WERI-Rb-1 (cell line): Measurements from ENCODE around the gene CDKAL1.

Experiments
- DNase-seq: peaks from one replicate; pipeline ENCODE4 v3.0.0-alpha.2; 2020
- H3K27ac ChIP-seq: fragments of 250-450 bp; sonication (Bioruptor Pico); 2 replicates; pipeline ENCODE4 v1.5.1; 2020; ENCODE audit warnings: mild to moderate bottlenecking, moderate library complexity
- H3K27me3 ChIP-seq: fragments of 250-450 bp; sonication (Bioruptor Pico); 2 replicates; pipeline ENCODE4 v1.5.1; 2021; ENCODE audit warnings: mild to moderate bottlenecking, low read depth, moderate library complexity; ENCODE audit not compliant: insufficient read depth, severe bottlenecking
- H3K36me3 ChIP-seq: fragments of 250-450 bp; sonication (Bioruptor Pico); 2 replicates; pipeline ENCODE4 v1.5.1; 2020; ENCODE audit warnings: mild to moderate bottlenecking, moderate library complexity
- H3K4me3 ChIP-seq: 2 replicates; pipeline ENCODE4 v1.5.1; 2011; ENCODE audit warnings: low read depth, mild to moderate bottlenecking, control low read depth, low read length
- H3K9me3 ChIP-seq: fragments of 250-450 bp; sonication (Bioruptor Pico); 2 replicates; pipeline ENCODE4 v1.5.1; 2021; ENCODE audit warnings: mild to moderate bottlenecking, moderate library complexity; ENCODE audit not compliant: severe bottlenecking
- TF ChIP-seq, protein P1 (sequence below): IDR thresholded peaks from 2 replicates; pipeline ENCODE4 v1.5.1; 2011; ENCODE audit warnings: low read depth, mild to moderate bottlenecking, control low read depth, inconsistent platforms, low read length

CDKAL1 gene

DNA sequence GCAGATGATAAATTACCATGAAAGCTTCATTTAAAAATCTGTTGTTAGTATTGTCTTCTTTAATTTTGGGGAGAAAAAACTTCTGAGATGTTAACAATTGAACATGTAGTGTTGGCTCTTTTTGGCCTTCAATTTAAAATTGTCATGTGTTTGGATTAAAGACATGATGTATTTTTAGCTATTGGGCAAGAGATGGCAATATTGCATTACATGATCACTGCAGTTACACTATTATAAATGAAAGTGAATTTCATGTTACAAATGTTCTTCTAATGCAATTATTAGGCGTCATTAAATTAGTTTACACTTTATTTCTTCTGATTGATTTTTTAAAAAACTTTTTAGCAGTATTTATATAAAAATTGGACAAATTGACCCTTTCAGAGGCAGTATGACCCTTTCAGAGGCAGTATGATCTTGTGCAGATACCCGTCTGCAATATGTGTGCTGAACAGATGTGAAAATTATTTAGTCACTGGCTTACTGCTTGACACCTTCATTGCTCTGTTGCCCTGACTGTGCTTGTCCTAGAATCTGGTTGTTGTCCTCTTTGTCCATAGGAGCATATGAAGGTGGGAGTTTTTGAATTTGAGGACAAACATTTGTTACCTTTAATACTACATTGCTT lies 25.8 kb downstream of the CDKAL1 start:
- Histone ChIP-seq H3K4me3 (no peak overlapping the region), H3K27ac (no peak overlapping the region), H3K27me3 (no peaks in the 10 kb centered on the region), H3K9me3 (no peaks in the 10 kb centered on the region), H3K36me3 (peaks cover 4% of the 10 kb centered on the region)
- TF ChIP-seq, protein P1, sequence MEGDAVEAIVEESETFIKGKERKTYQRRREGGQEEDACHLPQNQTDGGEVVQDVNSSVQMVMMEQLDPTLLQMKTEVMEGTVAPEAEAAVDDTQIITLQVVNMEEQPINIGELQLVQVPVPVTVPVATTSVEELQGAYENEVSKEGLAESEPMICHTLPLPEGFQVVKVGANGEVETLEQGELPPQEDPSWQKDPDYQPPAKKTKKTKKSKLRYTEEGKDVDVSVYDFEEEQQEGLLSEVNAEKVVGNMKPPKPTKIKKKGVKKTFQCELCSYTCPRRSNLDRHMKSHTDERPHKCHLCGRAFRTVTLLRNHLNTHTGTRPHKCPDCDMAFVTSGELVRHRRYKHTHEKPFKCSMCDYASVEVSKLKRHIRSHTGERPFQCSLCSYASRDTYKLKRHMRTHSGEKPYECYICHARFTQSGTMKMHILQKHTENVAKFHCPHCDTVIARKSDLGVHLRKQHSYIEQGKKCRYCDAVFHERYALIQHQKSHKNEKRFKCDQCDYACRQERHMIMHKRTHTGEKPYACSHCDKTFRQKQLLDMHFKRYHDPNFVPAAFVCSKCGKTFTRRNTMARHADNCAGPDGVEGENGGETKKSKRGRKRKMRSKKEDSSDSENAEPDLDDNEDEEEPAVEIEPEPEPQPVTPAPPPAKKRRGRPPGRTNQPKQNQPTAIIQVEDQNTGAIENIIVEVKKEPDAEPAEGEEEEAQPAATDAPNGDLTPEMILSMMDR: no peak
- no peak for DNase-seq

DNA sequence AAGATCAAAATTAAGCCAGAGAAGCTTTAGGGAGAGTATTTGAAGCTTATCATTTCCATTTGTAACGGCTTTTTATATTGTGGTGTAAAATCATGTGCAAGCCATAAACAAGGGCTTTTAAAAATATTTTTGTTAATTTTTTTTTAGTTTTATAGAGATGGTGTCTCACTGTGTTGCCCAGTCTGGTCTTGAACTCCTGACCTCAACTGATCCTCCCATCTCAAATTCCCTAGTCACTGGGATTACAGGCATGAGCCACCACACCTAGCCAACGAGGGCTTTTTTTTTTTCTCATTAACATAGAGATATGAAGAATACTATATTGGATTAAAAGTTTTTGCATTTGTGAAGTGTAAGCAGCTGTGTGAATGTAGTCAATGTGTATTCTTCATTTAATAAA lies 29.1 kb downstream of the CDKAL1 start:
- Histone ChIP-seq H3K36me3 (peaks cover 5% of the 10 kb centered on the region; the same call in 1 of the 2 replicates), H3K9me3 (no peaks in the 10 kb centered on the region), H3K27ac (no peak overlapping the region), H3K27me3 (no peaks in the 10 kb centered on the region), H3K4me3 (no peak overlapping the region)
- DNase-seq: no peak
- TF ChIP-seq, protein P1: no peak

DNA sequence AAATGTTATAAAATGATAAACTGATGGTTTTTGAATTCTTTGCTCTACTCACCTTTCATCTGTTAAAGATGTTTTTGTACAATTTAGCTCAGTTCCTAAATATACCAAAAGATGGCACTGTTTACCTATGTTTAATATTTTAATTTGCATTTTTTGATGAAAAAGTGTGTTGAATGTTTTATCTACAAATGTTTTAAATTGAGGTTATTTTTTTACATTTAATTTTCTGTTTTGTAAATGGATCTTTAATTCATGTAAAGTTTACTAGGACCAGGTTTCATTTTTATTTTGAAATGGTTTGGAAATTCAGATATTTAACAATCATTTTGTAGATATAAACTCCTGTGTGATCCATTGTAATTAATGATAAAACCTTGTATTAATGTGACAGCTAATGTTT lies 30.0 kb downstream of the CDKAL1 start:
- Histone ChIP-seq H3K36me3 (peaks cover 7% of the 10 kb centered on the region), H3K27me3 (no peaks in the 10 kb centered on the region), H3K4me3 (no peak overlapping the region), H3K9me3 (no peaks in the 10 kb centered on the region), H3K27ac (peak overlapping the region; percentile 56)
- DNase-seq: no peak
- TF ChIP-seq, protein P1: 0 out of 2 replicates have a peak, but pooled peaks have one; percentile 8

DNA sequence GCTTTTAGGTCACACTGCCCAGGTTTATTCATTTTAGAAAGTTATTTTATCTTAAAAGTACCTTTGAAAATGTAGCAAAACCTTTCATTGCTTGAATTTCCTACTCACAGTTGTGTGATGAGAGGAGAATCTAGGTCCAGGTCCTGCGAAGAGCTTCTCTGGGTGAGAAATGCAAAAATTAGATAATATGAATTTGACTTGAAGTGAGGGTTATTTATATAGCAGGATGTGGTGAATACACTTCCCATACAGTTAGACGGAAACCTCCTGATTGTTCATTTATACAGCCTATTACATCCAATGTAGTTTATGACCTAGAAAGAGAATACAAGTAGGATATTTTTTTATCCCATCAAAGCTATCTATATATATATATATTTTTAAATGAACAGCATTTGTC lies 30.5 kb downstream of the CDKAL1 start:
- no peak for DNase-seq
- Histone ChIP-seq H3K36me3 (peaks cover 8% of the 10 kb centered on the region), H3K4me3 (no peak overlapping the region), H3K27me3 (no peaks in the 10 kb centered on the region), H3K9me3 (no peaks in the 10 kb centered on the region), H3K27ac (peak overlapping the region; percentile 56)
- TF ChIP-seq, protein P1: no peak

DNA sequence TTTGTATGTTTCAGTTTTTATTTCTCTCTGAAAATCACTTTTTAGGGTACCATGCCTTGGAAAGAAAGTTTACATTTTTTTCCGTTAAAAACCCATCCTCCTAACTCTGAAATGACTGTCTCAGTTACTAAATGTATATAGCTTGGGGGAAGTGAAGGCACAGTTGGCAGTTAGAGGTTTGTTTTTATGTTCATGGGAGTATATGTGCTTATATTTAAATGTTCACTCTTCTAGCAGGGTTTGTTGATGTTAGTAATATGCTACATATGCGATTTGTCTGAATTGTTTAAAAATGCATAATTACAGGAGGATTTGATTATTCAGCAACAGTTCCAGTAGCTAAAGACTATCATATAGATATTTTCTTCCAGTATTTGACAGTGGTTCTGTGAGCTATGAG lies 31.1 kb downstream of the CDKAL1 start:
- Histone ChIP-seq H3K9me3 (no peaks in the 10 kb centered on the region), H3K36me3 (peaks cover 8% of the 10 kb centered on the region), H3K27ac (peak overlapping the region; percentile 56), H3K4me3 (no peak overlapping the region), H3K27me3 (no peaks in the 10 kb centered on the region)
- DNase-seq: no peak
- TF ChIP-seq, protein P1: no peak

DNA sequence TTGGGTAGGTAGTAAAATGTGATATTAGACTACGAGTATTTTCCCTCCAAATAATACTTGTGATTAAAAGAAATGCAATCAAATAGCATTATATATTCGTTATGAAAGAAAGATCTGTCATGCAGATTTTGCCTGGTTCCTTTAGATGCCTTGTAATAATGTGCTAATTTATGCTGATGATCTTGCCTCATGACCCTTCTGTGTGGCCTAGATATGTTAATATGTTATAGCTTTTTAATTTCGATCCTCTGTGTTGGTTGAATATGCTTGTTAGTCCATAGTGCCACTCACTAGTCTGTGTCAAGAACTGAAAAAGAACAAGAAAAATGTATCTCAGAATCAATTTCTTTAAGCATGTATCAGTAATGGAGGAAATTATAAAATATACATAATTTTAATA lies 31.9 kb downstream of the CDKAL1 start:
- H3K27ac ChIP-seq: no peak overlapping the region
- no peak for DNase-seq
- TF ChIP-seq, protein P1: no peak
- peaks cover 8% of the 10 kb centered on the region for H3K36me3 ChIP-seq
- no peak overlapping the region for H3K4me3 ChIP-seq
- no peaks in the 10 kb centered on the region for H3K27me3 ChIP-seq
- H3K9me3 ChIP-seq: no peaks in the 10 kb centered on the region
